HepG2 (cell line): Measurements from ENCODE around the gene YEATS4. TPM values are rescaled to one million over a fixed set of nuclear protein-coding genes. Genes with fewer than 3 reads are reported as not detected.
A peak's percentile ranks its signal among the peaks of the same experiment; 100 is the strongest.

ENCODE experiments used
- ATM ChIP-seq: fragments of 450-650 bp; IDR thresholded peaks from 2 replicates; pipeline ENCODE4 v1.7.1; 2017; ENCODE audit warnings: mild to moderate bottlenecking, borderline replicate concordance
- BCLAF1 ChIP-seq: fragments of 450-650 bp; IDR thresholded peaks from 2 replicates; pipeline ENCODE4 v1.6.1; 2017; ENCODE audit warnings: mild to moderate bottlenecking
- CSRNP1 ChIP-seq: sonication (generic); formaldehyde crosslinking; IDR thresholded peaks from 2 replicates; pipeline ENCODE4 v1.8.1; 2023; ENCODE audit warnings: mild to moderate bottlenecking, missing genetic modification reagents
- GPN1 ChIP-seq: sonication (generic); formaldehyde crosslinking; IDR thresholded peaks from 2 replicates; pipeline ENCODE4 v1.5.1; 2020; ENCODE audit warnings: missing genetic modification reagents, borderline replicate concordance
- HMGXB3 ChIP-seq: sonication (generic); formaldehyde crosslinking; IDR thresholded peaks from 2 replicates; pipeline ENCODE4 v1.4.0; 2020; ENCODE audit warnings: missing genetic modification reagents, borderline replicate concordance
- HOXD1 ChIP-seq: sonication (generic); formaldehyde crosslinking; IDR thresholded peaks from 2 replicates; pipeline ENCODE4 v1.5.0; 2020; ENCODE audit warnings: missing genetic modification reagents
- KAT7 ChIP-seq: IDR thresholded peaks from 2 replicates; pipeline ENCODE4 v1.6.1; 2018; ENCODE audit warnings: borderline replicate concordance, missing compliant biosample characterization
- KLF12 ChIP-seq: sonication (generic); formaldehyde crosslinking; IDR thresholded peaks from 2 replicates; pipeline ENCODE4 v1.4.0; 2020; ENCODE audit warnings: missing genetic modification reagents, borderline replicate concordance
- NFE2 ChIP-seq: sonication (generic); formaldehyde crosslinking; IDR thresholded peaks from 2 replicates; pipeline ENCODE4 v1.4.0; 2020; ENCODE audit warnings: missing genetic modification reagents
- POLR2A ChIP-seq, 2 experiments: IDR thresholded peaks; 2 replicates each; pipeline ENCODE4 v1.6.1; 2011; ENCODE audit warnings: low read depth in 2 of 2, low read length in 2 of 2, mild to moderate bottlenecking in 1 of 2, moderate library complexity in 1 of 2; ENCODE audit not compliant: insufficient read depth in 1 of 2
- PREB ChIP-seq: sonication (generic); formaldehyde crosslinking; IDR thresholded peaks from 2 replicates; pipeline ENCODE4 v1.4.0; 2020; ENCODE audit warnings: missing genetic modification reagents
- ZFP36 ChIP-seq: fragments of 150-350 bp; IDR thresholded peaks from 2 replicates; pipeline ENCODE4 v1.6.1; 2018; ENCODE audit warnings: borderline replicate concordance, low read length, low read depth; ENCODE audit not compliant: partially characterized antibody
- ZNF205 ChIP-seq: IDR thresholded peaks from 2 replicates; pipeline ENCODE4 v1.6.1; 2018; ENCODE audit warnings: missing biosample characterization, missing genetic modification reagents
- ZNF296 ChIP-seq: sonication (generic); formaldehyde crosslinking; conservative IDR thresholded peaks from 2 replicates; pipeline ENCODE4 v1.5.0; 2020; ENCODE audit warnings: mild to moderate bottlenecking, missing genetic modification reagents
- ZNF513 ChIP-seq: sonication (generic); formaldehyde crosslinking; conservative IDR thresholded peaks from 2 replicates; pipeline ENCODE4 v1.5.0; 2020; ENCODE audit warnings: missing genetic modification reagents
- ZNF709 ChIP-seq: sonication (generic); formaldehyde crosslinking; IDR thresholded peaks from 2 replicates; pipeline ENCODE4 v1.5.0; 2020; ENCODE audit warnings: mild to moderate bottlenecking, missing genetic modification reagents
- polyA plus RNA-seq, 8 experiments: library from polyadenylated mRNA; depleted of rRNA in 3 of 8; stranded (reverse) in 7 of 8; unstranded in 1 of 8; fragments of >200 nt; fragmentation: Illumina TruSeq in 4 of 8; extraction: Trizol in 4 of 8; gene quantifications; 2 replicates each; pipeline versions ENCODE4 v1.2.1 to v1.2.3, GENCODE V29; 2011 to 2016; ENCODE audit warnings: low read depth in 4 of 8, missing spikeins in 1 of 8, mixed read lengths in 1 of 8; ENCODE audit not compliant: insufficient read depth in 1 of 8
- total RNA-seq, 5 experiments: library from RNA; depleted of rRNA; stranded (reverse); fragments of >200 nt; fragmentation: Illumina TruSeq; extraction: Trizol; gene quantifications; 2 replicates each; pipeline ENCODE4 v1.2.3, GENCODE V29; 2016; ENCODE audit warnings: low read depth in 1 of 5

YEATS4 gene
- total and polyA plus RNA-seq, 2 of the 13 experiments (the other 11 are each of a cell fraction or from before 2014, with no cell fraction given): 16.8 to 45.0 TPM

- TF ChIP-seq HMGXB3 (no peak), HOXD1 (CRISPR knock-in tag) (peak; percentile 85), PREB (CRISPR knock-in tag) (no peak), ZNF296 (CRISPR knock-in tag) (no peak), BCLAF1 (no peak), CSRNP1 (CRISPR knock-in tag) (peak; percentile 85; the same call in 1 of the 2 replicates), KLF12 (CRISPR knock-in tag) (peak; percentile 32; the same call in 1 of the 2 replicates), ZNF709 (CRISPR knock-in tag) (peak; percentile 33; the same call in 1 of the 2 replicates), GPN1 (CRISPR knock-in tag) (no peak), NFE2 (CRISPR knock-in tag) (no peak), POLR2A (IDR thresholded peaks at IDR 0.05; ENCODE audit: insufficient read depth in 1 of 2, low read depth in 2 of 2, low read length in 2 of 2) (peak; percentile 76 to 86), KAT7 (CRISPR knock-in tag) (peak; percentile 82), ZNF513 (CRISPR knock-in tag) (no peak), ZNF205 (CRISPR knock-in tag) (0 out of 2 replicates have a peak, but pooled peaks have one; percentile 49), ZFP36 (no peak), ATM (no peak)
Observed at GRCh38 chr12:69359531-69360347, at the start of gene YEATS4 (continued).
